ENCODE data around the gene WDR91. TPM values are rescaled to one million over a fixed set of nuclear protein-coding genes. Genes with fewer than 3 reads are reported as not detected.

The WDR91 gene
- total and polyA plus RNA-seq, 2 donors (not counting 1 experiment from before 2014, with no cell fraction given) = 6.0 to 27.4 TPM

DNA sequence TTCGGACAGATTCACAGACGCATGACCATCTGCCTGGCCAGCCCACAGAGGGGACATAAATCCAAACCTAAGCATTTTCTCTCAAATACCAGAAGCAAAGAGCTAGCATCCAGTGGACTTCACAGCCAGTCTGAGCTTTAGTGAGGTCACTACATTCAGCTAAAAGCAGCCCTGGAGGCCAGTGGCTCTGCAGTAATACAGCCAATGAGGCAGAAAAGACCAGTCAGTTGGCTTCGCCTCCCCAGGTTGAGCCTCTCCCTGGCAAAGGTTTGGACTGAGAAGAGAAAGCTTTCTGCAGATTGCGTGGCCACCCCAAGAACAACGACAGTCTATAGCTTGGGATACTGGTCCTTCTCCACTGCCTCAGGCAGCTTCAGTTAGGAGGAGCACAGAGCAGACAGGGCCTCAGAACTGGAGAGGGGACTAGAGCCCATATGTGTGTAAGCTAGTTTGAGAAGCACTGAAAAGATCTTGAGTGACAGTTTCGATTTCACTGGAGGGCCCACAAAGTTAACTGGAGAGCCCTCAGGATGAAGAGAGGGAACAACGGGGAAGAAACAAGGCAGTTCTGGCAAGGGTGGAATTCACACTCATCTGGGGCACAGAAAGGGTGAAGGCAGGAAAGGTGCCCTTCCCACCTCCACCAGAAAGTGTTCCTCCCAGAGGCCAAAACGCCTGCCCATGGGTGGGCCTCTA, 3.8 kb downstream of the WDR91 start:
- TF ChIP-seq EZH2 (IDR thresholded peaks at IDR 0.05; ENCODE audit: low read length, missing control alignments) = no peak
- TF ChIP-seq CTCF (conservative IDR thresholded peaks at IDR 0.05 in 1 of 2, IDR thresholded peaks at IDR 0.05 in 1 of 2; ENCODE audit: low read depth in 1 of 2, low read length in 2 of 2) = no peak
- DNase-seq (ENCODE audit: low read depth in 2 of 2) = no peak

DNA sequence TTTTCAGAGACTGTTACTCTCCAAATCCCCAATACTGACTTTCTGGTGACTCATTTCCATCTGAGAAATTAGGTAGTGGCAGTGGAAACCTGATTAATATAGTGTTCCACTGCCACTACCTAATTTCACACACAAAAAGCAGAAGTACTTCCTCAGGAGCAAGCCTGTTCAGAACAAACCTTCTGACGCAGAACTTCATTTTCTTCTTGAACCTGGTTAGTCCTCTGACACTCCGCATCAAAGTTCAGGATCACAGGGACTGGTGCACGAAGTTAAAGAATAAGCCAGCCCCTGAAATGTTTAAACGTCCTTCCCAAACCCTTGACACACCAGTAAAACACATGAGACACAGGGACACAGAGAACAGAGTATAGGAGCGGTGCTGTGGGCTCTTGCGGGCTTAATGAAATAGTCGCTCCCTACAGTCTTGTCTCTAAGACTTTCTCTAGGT, 4.4 kb downstream of the WDR91 start:
- H3K36me3 ChIP-seq (ENCODE audit: control insufficient read depth, insufficient read depth, low read length) = no peaks in the 10 kb centered on the region
- TF ChIP-seq EZH2 (IDR thresholded peaks at IDR 0.05; ENCODE audit: low read length, missing control alignments) = no peak
- no peak for TF ChIP-seq CTCF (conservative IDR thresholded peaks at IDR 0.05 in 1 of 2, IDR thresholded peaks at IDR 0.05 in 1 of 2; ENCODE audit: low read depth in 1 of 2, low read length in 2 of 2)
- H3K9me3 ChIP-seq (ENCODE audit: control insufficient read depth, insufficient read depth, low read depth, low read length) = no peaks in the 10 kb centered on the region
- no peak overlapping the region for H2AFZ ChIP-seq (ENCODE audit: low read length)
- peaks cover 2% of the 10 kb centered on the region for H3K79me2 ChIP-seq (ENCODE audit: control insufficient read depth, insufficient read depth, low read length)
- H4K20me1 ChIP-seq (ENCODE audit: control insufficient read depth, extremely low read depth, insufficient read depth, low read length) = no peaks in the 10 kb centered on the region
- no peak for DNase-seq (ENCODE audit: low read depth in 2 of 2)
- no peak overlapping the region for H3K4me2 ChIP-seq (ENCODE audit: extremely low read depth, insufficient read depth, low read length)
- H3K27me3 ChIP-seq (ENCODE audit: control insufficient read depth, insufficient read depth, low read length) = no peaks in the 10 kb centered on the region
- no peak overlapping the region for H3K4me3 ChIP-seq (replicated peaks in 1 of 4; ENCODE audit: control extremely low read depth in 1 of 4, insufficient read depth in 1 of 4, low read depth in 3 of 4, low read length in 4 of 4)
- no peak overlapping the region for H3K27ac ChIP-seq (ENCODE audit: insufficient read depth, low read length)
- H3K9ac ChIP-seq (ENCODE audit: insufficient read depth, low read length) = no peak overlapping the region
- H3K4me1 ChIP-seq (ENCODE audit: control insufficient read depth, extremely low read depth, insufficient read depth, low read length) = peaks cover 21% of the 10 kb centered on the region

More for the DNA sequence above, 3.8 kb downstream of the WDR91 start:
- no peak overlapping the region for H3K27ac ChIP-seq (ENCODE audit: insufficient read depth, low read length)
- peaks cover 21% of the 10 kb centered on the region for H3K4me1 ChIP-seq (ENCODE audit: control insufficient read depth, extremely low read depth, insufficient read depth, low read length)
- no peaks in the 10 kb centered on the region for H3K27me3 ChIP-seq (ENCODE audit: control insufficient read depth, insufficient read depth, low read length)
- no peak overlapping the region for H3K4me2 ChIP-seq (ENCODE audit: extremely low read depth, insufficient read depth, low read length)
- no peaks in the 10 kb centered on the region for H4K20me1 ChIP-seq (ENCODE audit: control insufficient read depth, extremely low read depth, insufficient read depth, low read length)
- H3K9ac ChIP-seq (ENCODE audit: insufficient read depth, low read length) = no peak overlapping the region
- no peaks in the 10 kb centered on the region for H3K36me3 ChIP-seq (ENCODE audit: control insufficient read depth, insufficient read depth, low read length)
- no peak overlapping the region for H3K4me3 ChIP-seq (replicated peaks in 1 of 4; ENCODE audit: control extremely low read depth in 1 of 4, insufficient read depth in 1 of 4, low read depth in 3 of 4, low read length in 4 of 4)
- H3K79me2 ChIP-seq (ENCODE audit: control insufficient read depth, insufficient read depth, low read length) = peaks cover 2% of the 10 kb centered on the region
- H2AFZ ChIP-seq (ENCODE audit: low read length) = no peak overlapping the region
- H3K9me3 ChIP-seq (ENCODE audit: control insufficient read depth, insufficient read depth, low read depth, low read length) = no peaks in the 10 kb centered on the region

DNA sequence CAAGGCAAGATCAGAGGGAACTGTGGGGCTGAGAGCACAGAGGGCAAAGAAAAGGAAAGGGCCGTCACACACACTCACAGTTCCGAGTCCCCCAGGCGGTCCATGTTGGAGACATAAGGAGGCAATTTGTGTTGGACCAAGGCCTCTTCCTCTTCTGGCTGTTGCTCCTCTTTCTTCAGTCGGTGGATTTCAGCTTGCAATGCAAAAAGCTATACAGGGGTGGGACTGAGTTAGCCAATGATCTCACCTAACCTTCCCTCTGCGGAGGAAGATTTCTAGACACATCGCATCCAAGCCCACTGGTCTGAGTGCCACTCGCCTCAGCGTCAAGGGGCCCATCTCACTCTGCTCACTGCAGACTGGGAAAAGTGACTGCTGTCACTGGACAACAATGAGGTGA, 5.5 kb downstream of the WDR91 start:
- Histone ChIP-seq H3K27ac (ENCODE audit: insufficient read depth, low read length) (peak overlapping the region; percentile 94), H3K27me3 (ENCODE audit: control insufficient read depth, insufficient read depth, low read length) (no peaks in the 10 kb centered on the region), H3K79me2 (ENCODE audit: control insufficient read depth, insufficient read depth, low read length) (peaks cover 4% of the 10 kb centered on the region), H2AFZ (ENCODE audit: low read length) (no peak overlapping the region), H3K4me2 (ENCODE audit: extremely low read depth, insufficient read depth, low read length) (no peak overlapping the region), H3K4me1 (ENCODE audit: control insufficient read depth, extremely low read depth, insufficient read depth, low read length) (peaks cover 21% of the 10 kb centered on the region), H3K4me3 (replicated peaks in 1 of 4; ENCODE audit: control extremely low read depth in 1 of 4, insufficient read depth in 1 of 4, low read depth in 3 of 4, low read length in 4 of 4) (no peak overlapping the region), H3K36me3 (ENCODE audit: control insufficient read depth, insufficient read depth, low read length) (no peaks in the 10 kb centered on the region), H4K20me1 (ENCODE audit: control insufficient read depth, extremely low read depth, insufficient read depth, low read length) (no peaks in the 10 kb centered on the region), H3K9me3 (ENCODE audit: control insufficient read depth, insufficient read depth, low read depth, low read length) (no peaks in the 10 kb centered on the region), H3K9ac (ENCODE audit: insufficient read depth, low read length) (no peak overlapping the region)
- no peak for DNase-seq (ENCODE audit: low read depth in 2 of 2)
- TF ChIP-seq EZH2 (IDR thresholded peaks at IDR 0.05; ENCODE audit: low read length, missing control alignments) (no peak), CTCF (conservative IDR thresholded peaks at IDR 0.05 in 1 of 2, IDR thresholded peaks at IDR 0.05 in 1 of 2; ENCODE audit: low read depth in 1 of 2, low read length in 2 of 2) (no peak)
